AG04450 (cell line): Measurements from ENCODE around the gene FLT1. TPM values are rescaled to one million over a fixed set of nuclear protein-coding genes. Genes with fewer than 3 reads are reported as not detected.

Source experiments
- CTCF ChIA-PET: fragments of 300-600, 350-600 bp; formaldehyde crosslinking; extraction: SDS; loops from one replicate; lab custom pipeline; 2022; ENCODE audit warnings: antibody characterized with exemption, inconsistent platforms; lab: Charles Lee
- POLR2A ChIA-PET: fragments of 350-600 bp; formaldehyde crosslinking; extraction: SDS; loops from one replicate; lab custom pipeline; 2021; ENCODE audit warnings: antibody characterized with exemption, inconsistent platforms; lab: Yijun Ruan, JAX
- DNase-seq: peaks from one replicate; pipeline ENCODE4 v3.0.0-alpha.2; 2011; ENCODE audit warnings: low read depth, low spot score
- H3K27ac ChIP-seq: one replicate; pipeline ENCODE4 v1.5.1; 2012; ENCODE audit warnings: low read depth, low read length, control low read depth
- H3K27me3 ChIP-seq: one replicate; pipeline ENCODE4 v1.6.0; 2012; ENCODE audit warnings: low read length; ENCODE audit not compliant: control insufficient read depth, insufficient read depth
- H3K4me3 ChIP-seq: 2 replicates; pipeline ENCODE4 v1.5.1; 2011; ENCODE audit warnings: mild to moderate bottlenecking, low read depth, low read length, control low read depth
- H3K9me3 ChIP-seq: 2 replicates; pipeline ENCODE4 v1.5.1; 2012; ENCODE audit warnings: low read length; ENCODE audit not compliant: control insufficient read depth, insufficient read depth
- polyA plus RNA-seq: library from polyadenylated mRNA; depleted of rRNA; stranded (reverse); fragments of >200 nt; gene quantifications from 2 replicates; pipeline ENCODE4 v1.2.3, GENCODE V29; 2011
- TF ChIP-seq, protein P1 (sequence below): IDR thresholded peaks from 2 replicates; pipeline ENCODE4 v1.5.1; 2011; ENCODE audit warnings: low read depth, low read length, control low read depth, inconsistent platforms

The FLT1 gene
- polyA plus RNA-seq, 1 experiment, result 2.4 TPM

DNA sequence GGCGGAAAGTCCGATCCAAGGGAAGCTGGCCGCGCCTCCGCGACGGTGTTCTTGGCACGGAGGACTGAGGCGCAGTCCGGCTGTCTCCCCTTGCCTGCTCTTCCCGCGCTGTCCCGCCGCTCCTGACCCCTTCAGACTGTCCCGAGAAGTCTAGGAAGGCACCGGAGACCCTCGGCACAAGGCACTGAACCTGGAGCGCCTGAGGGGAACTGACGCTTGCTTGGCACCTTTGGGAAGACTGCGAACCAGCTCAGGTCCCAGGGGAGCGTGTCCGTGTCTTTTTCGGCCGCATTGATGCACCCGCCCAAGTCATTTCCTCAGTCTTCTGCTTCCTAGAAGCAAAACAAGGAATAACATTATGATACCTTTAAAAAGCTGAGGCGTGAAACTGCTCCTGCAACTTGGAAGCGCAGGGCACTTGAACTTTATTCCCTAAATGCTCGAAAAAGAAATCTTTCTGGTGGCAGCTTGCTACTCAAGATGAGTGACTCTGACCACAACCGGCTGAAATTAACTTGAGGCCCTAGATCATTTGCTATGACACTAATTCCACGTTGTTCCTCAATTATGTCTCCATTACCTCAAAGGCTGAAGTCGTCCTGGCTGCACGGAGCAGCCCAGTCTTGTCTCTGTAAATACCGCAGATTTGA, 735 bp upstream of the FLT1 start:
- no peak for DNase-seq
- TF ChIP-seq, protein P1, sequence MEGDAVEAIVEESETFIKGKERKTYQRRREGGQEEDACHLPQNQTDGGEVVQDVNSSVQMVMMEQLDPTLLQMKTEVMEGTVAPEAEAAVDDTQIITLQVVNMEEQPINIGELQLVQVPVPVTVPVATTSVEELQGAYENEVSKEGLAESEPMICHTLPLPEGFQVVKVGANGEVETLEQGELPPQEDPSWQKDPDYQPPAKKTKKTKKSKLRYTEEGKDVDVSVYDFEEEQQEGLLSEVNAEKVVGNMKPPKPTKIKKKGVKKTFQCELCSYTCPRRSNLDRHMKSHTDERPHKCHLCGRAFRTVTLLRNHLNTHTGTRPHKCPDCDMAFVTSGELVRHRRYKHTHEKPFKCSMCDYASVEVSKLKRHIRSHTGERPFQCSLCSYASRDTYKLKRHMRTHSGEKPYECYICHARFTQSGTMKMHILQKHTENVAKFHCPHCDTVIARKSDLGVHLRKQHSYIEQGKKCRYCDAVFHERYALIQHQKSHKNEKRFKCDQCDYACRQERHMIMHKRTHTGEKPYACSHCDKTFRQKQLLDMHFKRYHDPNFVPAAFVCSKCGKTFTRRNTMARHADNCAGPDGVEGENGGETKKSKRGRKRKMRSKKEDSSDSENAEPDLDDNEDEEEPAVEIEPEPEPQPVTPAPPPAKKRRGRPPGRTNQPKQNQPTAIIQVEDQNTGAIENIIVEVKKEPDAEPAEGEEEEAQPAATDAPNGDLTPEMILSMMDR, result no peak
- Histone ChIP-seq H3K9me3 (peaks cover 3% of the 10 kb centered on the region; the same call in 1 of the 2 replicates), H3K4me3 (peak overlapping the region; percentile 57), H3K27ac (no peak overlapping the region), H3K27me3 (peaks cover 47% of the 10 kb centered on the region)
- POLR2A ChIA-PET, result interaction anchor here (1.2 kb wide), 1 partner anchor 163 kb away, joined by 4 read pairs; the partner anchor contains the start of gene POMP
- CTCF ChIA-PET, result no interaction called here

DNA sequence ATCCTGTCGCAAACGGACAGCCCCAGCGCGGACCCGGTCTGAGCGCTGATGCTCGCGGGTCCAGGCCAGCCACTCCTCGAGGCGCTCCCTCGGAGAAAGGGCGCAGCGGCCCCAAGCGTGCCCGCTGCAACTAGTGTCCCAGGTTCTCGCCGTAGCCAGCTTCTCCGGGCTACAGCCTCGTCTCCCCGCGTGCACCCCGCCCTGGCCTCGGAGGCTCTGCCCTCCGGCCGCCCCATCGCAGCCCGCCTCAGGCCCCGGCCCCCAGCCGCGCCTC, 487 bp downstream of the FLT1 start:
- H3K27me3 ChIP-seq, result peaks cover 55% of the 10 kb centered on the region
- TF ChIP-seq, protein P1, result no peak
- peak overlapping the region; percentile 57 for H3K4me3 ChIP-seq
- ChIA-PET POLR2A (no interaction called here), CTCF (no interaction called here)
- H3K27ac ChIP-seq, result no peak overlapping the region
- H3K9me3 ChIP-seq, result peaks cover 3% of the 10 kb centered on the region; the same call in 1 of the 2 replicates
- no peak for DNase-seq

DNA sequence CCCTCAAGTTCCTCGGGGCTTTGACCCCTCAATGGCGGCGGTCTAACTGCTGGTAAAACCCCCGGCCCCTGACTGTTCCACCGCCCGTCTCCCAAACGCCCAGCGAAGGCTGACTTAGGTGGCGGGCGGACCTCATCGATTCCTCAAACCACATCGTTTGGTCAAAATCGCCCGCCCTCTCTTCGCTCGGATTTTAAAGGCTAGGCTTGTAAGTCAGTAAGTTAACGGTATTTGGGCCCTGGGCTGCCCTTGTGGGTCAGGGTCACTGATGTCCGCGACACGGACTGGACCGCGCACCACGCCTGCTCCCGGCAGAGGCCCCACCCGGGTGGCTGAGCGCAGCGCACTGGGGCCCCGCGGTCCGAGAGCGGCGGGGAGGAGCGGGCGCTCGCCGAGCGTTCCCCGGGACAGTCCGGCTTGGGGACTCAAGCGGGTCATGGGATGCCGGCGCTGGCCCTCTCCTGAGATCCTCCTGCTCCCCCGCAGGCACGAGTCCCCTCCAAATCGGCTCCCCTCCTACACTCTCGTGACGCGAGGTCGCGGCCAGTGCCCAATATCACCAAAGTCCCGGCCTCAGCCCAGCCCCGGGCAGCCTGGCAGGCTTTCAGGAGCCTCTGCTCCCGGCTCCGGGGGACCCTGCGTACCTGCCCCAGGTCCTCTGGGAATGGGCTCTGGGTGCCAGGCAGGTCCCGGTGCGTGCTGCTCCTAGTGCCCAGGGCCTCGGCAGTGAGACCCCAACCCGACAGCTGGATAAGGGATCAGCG, 1.0 kb downstream of the FLT1 start:
- ChIA-PET POLR2A (no interaction called here), CTCF (no interaction called here)
- H3K27me3 ChIP-seq, result peaks cover 55% of the 10 kb centered on the region
- H3K9me3 ChIP-seq, result peaks cover 3% of the 10 kb centered on the region; the same call in 1 of the 2 replicates
- DNase-seq, result no peak
- TF ChIP-seq, protein P1, result no peak
- H3K27ac ChIP-seq, result no peak overlapping the region
- H3K4me3 ChIP-seq, result peak overlapping the region; percentile 57

DNA sequence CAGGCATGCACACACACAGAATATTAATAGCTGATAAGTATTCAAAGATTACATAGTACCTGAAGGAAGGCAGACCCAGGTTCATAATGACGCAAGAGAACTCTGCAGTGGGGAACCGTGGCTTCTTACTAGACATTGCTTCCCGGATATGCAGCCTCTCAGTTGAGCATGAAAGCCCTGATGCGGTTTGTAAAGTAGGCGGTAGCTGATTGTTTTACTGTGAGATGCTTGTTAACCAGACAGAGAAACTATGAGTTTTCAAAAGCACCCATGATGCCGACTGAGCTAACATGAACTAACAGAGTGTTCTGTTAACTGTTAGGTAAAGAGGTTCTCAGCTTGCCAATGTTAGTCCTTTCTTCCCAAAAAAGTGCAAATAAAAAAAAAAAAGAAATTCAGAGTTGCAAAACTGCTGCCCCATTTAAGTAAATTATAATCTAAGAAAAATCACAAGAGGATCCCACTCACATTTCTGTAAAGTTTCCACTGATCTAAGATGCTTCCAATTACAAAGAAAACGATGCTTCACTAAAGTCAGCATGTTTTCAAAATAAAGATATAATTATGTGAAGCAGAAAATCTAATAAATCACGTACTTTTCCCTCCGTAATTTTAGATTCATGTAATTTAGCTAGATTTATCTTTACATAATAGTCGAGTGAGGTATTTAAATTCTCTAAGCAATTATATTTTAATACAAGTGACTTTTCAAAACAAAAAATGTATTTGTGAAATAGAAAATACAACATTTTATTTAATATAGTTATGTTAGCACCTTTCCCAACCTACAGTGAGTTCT, 2.2 kb downstream of the FLT1 start:
- peaks cover 52% of the 10 kb centered on the region for H3K27me3 ChIP-seq
- no peak overlapping the region for H3K4me3 ChIP-seq
- no peak overlapping the region for H3K27ac ChIP-seq
- TF ChIP-seq, protein P1, result no peak
- ChIA-PET CTCF (interaction anchor here (1.1 kb wide), 1 partner anchor 10 kb away, joined by 3 read pairs; no protein-coding TSS in a partner anchor), POLR2A (no interaction called here)
- no peak for DNase-seq
- H3K9me3 ChIP-seq, result peaks cover 3% of the 10 kb centered on the region; the same call in 1 of the 2 replicates
